ENCODE measurements around the gene CDKN2B-AS1.

The CDKN2B-AS1 gene

GRCh38 chr9:22005702-22006606 lies 11.4 kb downstream of the CDKN2B-AS1 start:
- H3K9ac ChIP-seq (ENCODE audit: low read depth in 1 of 2, low read length in 2 of 2), result no peak overlapping the region
- peaks cover 0 to 6% of the 10 kb centered on the region in 2 donors for H3K36me3 ChIP-seq (ENCODE audit: control insufficient read depth in 1 of 2, insufficient read depth in 2 of 2, low read length in 2 of 2)
- peak overlapping the region; percentile 11 to 31 for H3K4me3 ChIP-seq (ENCODE audit: low read depth in 1 of 2, low read length in 2 of 2)
- peaks cover 16 to 37% of the 10 kb centered on the region in 2 donors for H3K27me3 ChIP-seq (ENCODE audit: control insufficient read depth in 1 of 2, insufficient read depth in 2 of 2, low read length in 2 of 2)
- peaks cover 13 to 19% of the 10 kb centered on the region in 2 donors for H3K4me1 ChIP-seq (ENCODE audit: control insufficient read depth in 1 of 2, insufficient read depth in 2 of 2, low read length in 2 of 2)
- no peak overlapping the region for H3K27ac ChIP-seq (ENCODE audit: low read depth, low read length)
- no peaks in the 10 kb centered on the region for H3K9me3 ChIP-seq (ENCODE audit: control insufficient read depth in 1 of 2, low read length in 2 of 2)

- H3K27me3 ChIP-seq (ENCODE audit: control insufficient read depth in 1 of 2, insufficient read depth in 2 of 2, low read length in 2 of 2), result peaks cover 16 to 31% of the 10 kb centered on the region in 2 donors
- peaks cover 0 to 6% of the 10 kb centered on the region in 2 donors for H3K36me3 ChIP-seq (ENCODE audit: control insufficient read depth in 1 of 2, insufficient read depth in 2 of 2, low read length in 2 of 2)
- no peak overlapping the region for H3K27ac ChIP-seq (ENCODE audit: low read depth, low read length)
- H3K9ac ChIP-seq (ENCODE audit: low read depth in 1 of 2, low read length in 2 of 2), result peak overlapping the region; percentile 79 to 89
- peaks cover 13 to 19% of the 10 kb centered on the region in 2 donors for H3K4me1 ChIP-seq (ENCODE audit: control insufficient read depth in 1 of 2, insufficient read depth in 2 of 2, low read length in 2 of 2)
- no peaks in the 10 kb centered on the region for H3K9me3 ChIP-seq (ENCODE audit: control insufficient read depth in 1 of 2, low read length in 2 of 2)
- peak overlapping the region; percentile 93 to 97 for H3K4me3 ChIP-seq (ENCODE audit: low read depth in 1 of 2, low read length in 2 of 2)
These were observed 13.8 kb downstream of the CDKN2B-AS1 start for GRCh38 chr9:22008384-22008716.

- peak within 1 kb of the TSS; percentile 79 to 89 for H3K9ac ChIP-seq (ENCODE audit: low read depth in 1 of 2, low read length in 2 of 2)
- H3K4me1 ChIP-seq (ENCODE audit: control insufficient read depth in 1 of 2, insufficient read depth in 2 of 2, low read length in 2 of 2), result peaks cover 13 to 19% of the 10 kb centered on the region in 2 donors
- H3K27me3 ChIP-seq (ENCODE audit: control insufficient read depth in 1 of 2, insufficient read depth in 2 of 2, low read length in 2 of 2), result peaks cover 16 to 31% of the 10 kb centered on the region in 2 donors
- H3K27ac ChIP-seq (ENCODE audit: low read depth, low read length), result peak within 1 kb of the TSS; percentile 82
- no peaks in the 10 kb centered on the region for H3K9me3 ChIP-seq (ENCODE audit: control insufficient read depth in 1 of 2, low read length in 2 of 2)
- peak within 1 kb of the TSS; percentile 93 to 97 for H3K4me3 ChIP-seq (ENCODE audit: low read depth in 1 of 2, low read length in 2 of 2)
- H3K36me3 ChIP-seq (ENCODE audit: control insufficient read depth in 1 of 2, insufficient read depth in 2 of 2, low read length in 2 of 2), result peaks cover 0 to 6% of the 10 kb centered on the region in 2 donors
These were observed 14.3 kb downstream of the CDKN2B-AS1 start, which contains the start of gene CDKN2B for GRCh38 chr9:22008717-22009505. Gene CDKN2B, minus strand, starts transcription at chr9:22009305. Its CDS starts 352 bp downstream, at chr9:22008953.

GRCh38 chr9:22009506-22009867 lies 14.9 kb downstream of the CDKN2B-AS1 start:
- Histone ChIP-seq H3K9me3 (ENCODE audit: control insufficient read depth in 1 of 2, low read length in 2 of 2) (no peaks in the 10 kb centered on the region), H3K9ac (ENCODE audit: low read depth in 1 of 2, low read length in 2 of 2) (peak overlapping the region; percentile 28 to 40), H3K4me1 (ENCODE audit: control insufficient read depth in 1 of 2, insufficient read depth in 2 of 2, low read length in 2 of 2) (peaks cover 11 to 19% of the 10 kb centered on the region in 2 donors), H3K36me3 (ENCODE audit: control insufficient read depth in 1 of 2, insufficient read depth in 2 of 2, low read length in 2 of 2) (peaks cover 0 to 6% of the 10 kb centered on the region in 2 donors), H3K27ac (ENCODE audit: low read depth, low read length) (no peak overlapping the region), H3K27me3 (ENCODE audit: control insufficient read depth in 1 of 2, insufficient read depth in 2 of 2, low read length in 2 of 2) (peaks cover 16 to 26% of the 10 kb centered on the region in 2 donors), H3K4me3 (ENCODE audit: low read depth in 1 of 2, low read length in 2 of 2) (peak overlapping the region; percentile 93 to 97)

GRCh38 chr9:22010866-22011625 lies 16.5 kb downstream of the CDKN2B-AS1 start:
- peaks cover 3 to 14% of the 10 kb centered on the region in 2 donors for H3K27me3 ChIP-seq (ENCODE audit: control insufficient read depth in 1 of 2, insufficient read depth in 2 of 2, low read length in 2 of 2)

GRCh38 chr9:22022396-22022795 lies 27.8 kb downstream of the CDKN2B-AS1 start:
- Histone ChIP-seq H3K9me3 (ENCODE audit: control insufficient read depth in 1 of 2, low read length in 2 of 2) (no peaks in the 10 kb centered on the region), H3K36me3 (ENCODE audit: control insufficient read depth in 1 of 2, insufficient read depth in 2 of 2, low read length in 2 of 2) (no peaks in the 10 kb centered on the region), H3K9ac (ENCODE audit: low read depth in 1 of 2, low read length in 2 of 2) (no peak overlapping the region), H3K4me3 (ENCODE audit: low read depth in 1 of 2, low read length in 2 of 2) (no peak overlapping the region), H3K27ac (ENCODE audit: low read depth, low read length) (no peak overlapping the region), H3K27me3 (ENCODE audit: control insufficient read depth in 1 of 2, insufficient read depth in 2 of 2, low read length in 2 of 2) (no peaks in the 10 kb centered on the region), H3K4me1 (ENCODE audit: control insufficient read depth in 1 of 2, insufficient read depth in 2 of 2, low read length in 2 of 2) (no peaks in the 10 kb centered on the region)

More at GRCh38 chr9:22010866-22011625, 16.5 kb downstream of the CDKN2B-AS1 start:
- peaks cover 0 to 7% of the 10 kb centered on the region in 2 donors for H3K4me1 ChIP-seq (ENCODE audit: control insufficient read depth in 1 of 2, insufficient read depth in 2 of 2, low read length in 2 of 2)
- H3K9me3 ChIP-seq (ENCODE audit: control insufficient read depth in 1 of 2, low read length in 2 of 2), result no peaks in the 10 kb centered on the region
- H3K27ac ChIP-seq (ENCODE audit: low read depth, low read length), result no peak overlapping the region
- no peak overlapping the region for H3K4me3 ChIP-seq (ENCODE audit: low read depth in 1 of 2, low read length in 2 of 2)
- no peak overlapping the region for H3K9ac ChIP-seq (ENCODE audit: low read depth in 1 of 2, low read length in 2 of 2)
- no peaks in the 10 kb centered on the region for H3K36me3 ChIP-seq (ENCODE audit: control insufficient read depth in 1 of 2, insufficient read depth in 2 of 2, low read length in 2 of 2)

- Histone ChIP-seq H3K9me3 (ENCODE audit: control insufficient read depth in 1 of 2, low read length in 2 of 2) (no peaks in the 10 kb centered on the region), H3K4me3 (ENCODE audit: low read depth in 1 of 2, low read length in 2 of 2) (no peak overlapping the region), H3K36me3 (ENCODE audit: control insufficient read depth in 1 of 2, insufficient read depth in 2 of 2, low read length in 2 of 2) (no peaks in the 10 kb centered on the region), H3K27me3 (ENCODE audit: control insufficient read depth in 1 of 2, insufficient read depth in 2 of 2, low read length in 2 of 2) (no peaks in the 10 kb centered on the region), H3K9ac (ENCODE audit: low read depth in 1 of 2, low read length in 2 of 2) (no peak overlapping the region), H3K27ac (ENCODE audit: low read depth, low read length) (no peak overlapping the region), H3K4me1 (ENCODE audit: control insufficient read depth in 1 of 2, insufficient read depth in 2 of 2, low read length in 2 of 2) (peaks cover 0 to 9% of the 10 kb centered on the region in 2 donors)
These were observed 32.1 kb downstream of the CDKN2B-AS1 start for GRCh38 chr9:22026696-22027095.

GRCh38 chr9:22028394-22028793 lies 33.8 kb downstream of the CDKN2B-AS1 start:
- H3K9ac ChIP-seq (ENCODE audit: low read depth in 1 of 2, low read length in 2 of 2), result no peak overlapping the region
- H3K9me3 ChIP-seq (ENCODE audit: control insufficient read depth in 1 of 2, low read length in 2 of 2), result no peaks in the 10 kb centered on the region

GRCh38 chr9:22029231-22029630 lies 34.6 kb downstream of the CDKN2B-AS1 start:
- H3K4me1 ChIP-seq (ENCODE audit: control insufficient read depth in 1 of 2, insufficient read depth in 2 of 2, low read length in 2 of 2), result peaks cover 0 to 9% of the 10 kb centered on the region in 2 donors
- no peaks in the 10 kb centered on the region for H3K36me3 ChIP-seq (ENCODE audit: control insufficient read depth in 1 of 2, insufficient read depth in 2 of 2, low read length in 2 of 2)
- no peak overlapping the region for H3K27ac ChIP-seq (ENCODE audit: low read depth, low read length)
- H3K9me3 ChIP-seq (ENCODE audit: control insufficient read depth in 1 of 2, low read length in 2 of 2), result no peaks in the 10 kb centered on the region
- no peaks in the 10 kb centered on the region for H3K27me3 ChIP-seq (ENCODE audit: control insufficient read depth in 1 of 2, insufficient read depth in 2 of 2, low read length in 2 of 2)
- H3K9ac ChIP-seq (ENCODE audit: low read depth in 1 of 2, low read length in 2 of 2), result no peak overlapping the region
- H3K4me3 ChIP-seq (ENCODE audit: low read depth in 1 of 2, low read length in 2 of 2), result no peak overlapping the region

More at GRCh38 chr9:22028394-22028793, 33.8 kb downstream of the CDKN2B-AS1 start:
- no peaks in the 10 kb centered on the region for H3K27me3 ChIP-seq (ENCODE audit: control insufficient read depth in 1 of 2, insufficient read depth in 2 of 2, low read length in 2 of 2)
- H3K4me1 ChIP-seq (ENCODE audit: control insufficient read depth in 1 of 2, insufficient read depth in 2 of 2, low read length in 2 of 2), result peaks cover 0 to 9% of the 10 kb centered on the region in 2 donors
- H3K4me3 ChIP-seq (ENCODE audit: low read depth in 1 of 2, low read length in 2 of 2), result no peak overlapping the region
- no peak overlapping the region for H3K27ac ChIP-seq (ENCODE audit: low read depth, low read length)
- no peaks in the 10 kb centered on the region for H3K36me3 ChIP-seq (ENCODE audit: control insufficient read depth in 1 of 2, insufficient read depth in 2 of 2, low read length in 2 of 2)
